ENCODE data around the gene TNFSF12.

Gene TNFSF12

DNA sequence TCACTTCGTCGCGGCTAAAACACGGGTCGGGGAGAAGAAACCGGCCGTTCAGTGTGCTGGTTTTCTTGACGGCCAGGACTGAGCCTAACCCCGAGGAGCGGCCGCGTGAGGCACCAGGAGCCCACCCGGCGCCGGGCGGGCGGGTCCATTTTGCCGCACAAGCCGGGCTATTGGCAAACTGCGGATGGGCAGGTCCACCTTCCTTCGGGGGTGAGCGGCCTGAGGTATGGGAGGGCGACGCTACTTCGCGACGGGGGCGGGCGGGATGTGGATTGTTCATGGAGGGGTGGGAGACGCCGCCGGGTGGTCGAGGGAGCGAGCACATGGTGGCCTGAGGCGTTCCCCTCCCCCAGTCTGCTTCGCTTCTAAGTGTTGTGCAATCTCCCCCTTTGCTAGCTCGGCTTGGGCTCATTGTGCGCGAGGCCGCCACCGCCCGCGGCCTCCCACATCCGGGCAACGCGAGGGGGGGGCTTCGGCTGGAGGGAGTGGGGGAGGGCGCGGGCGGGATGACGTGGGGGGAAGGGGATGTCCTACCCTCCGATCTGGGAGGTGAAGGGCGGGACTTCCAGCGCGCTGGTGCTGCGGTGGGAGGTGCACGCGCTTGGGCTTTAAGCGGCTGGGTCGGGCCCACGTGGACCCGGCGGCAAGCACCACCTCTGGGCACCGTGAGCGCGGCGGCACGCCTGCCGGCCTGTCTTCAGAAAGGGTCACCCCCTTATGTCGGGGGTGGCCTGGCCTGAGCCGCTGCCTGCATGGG is 24.6 kb downstream of the TNFSF12 start:
- Histone ChIP-seq H3K4me3 (ENCODE audit: low read length) (peak overlapping the region; percentile 98), H3K9ac (ENCODE audit: low read depth, low read length) (peak overlapping the region; percentile 99), H3K9me3 (ENCODE audit: insufficient read depth, low read depth, low read length) (no peaks in the 10 kb centered on the region), H3K27ac (ENCODE audit: low read length) (peak overlapping the region; percentile 76), H3K27me3 (ENCODE audit: insufficient read depth, low read length) (no peaks in the 10 kb centered on the region), H3K4me1 (ENCODE audit: insufficient read depth, low read length) (peaks cover 18% of the 10 kb centered on the region), H3K36me3 (ENCODE audit: insufficient read depth, low read depth, low read length) (peaks cover 84% of the 10 kb centered on the region)

DNA sequence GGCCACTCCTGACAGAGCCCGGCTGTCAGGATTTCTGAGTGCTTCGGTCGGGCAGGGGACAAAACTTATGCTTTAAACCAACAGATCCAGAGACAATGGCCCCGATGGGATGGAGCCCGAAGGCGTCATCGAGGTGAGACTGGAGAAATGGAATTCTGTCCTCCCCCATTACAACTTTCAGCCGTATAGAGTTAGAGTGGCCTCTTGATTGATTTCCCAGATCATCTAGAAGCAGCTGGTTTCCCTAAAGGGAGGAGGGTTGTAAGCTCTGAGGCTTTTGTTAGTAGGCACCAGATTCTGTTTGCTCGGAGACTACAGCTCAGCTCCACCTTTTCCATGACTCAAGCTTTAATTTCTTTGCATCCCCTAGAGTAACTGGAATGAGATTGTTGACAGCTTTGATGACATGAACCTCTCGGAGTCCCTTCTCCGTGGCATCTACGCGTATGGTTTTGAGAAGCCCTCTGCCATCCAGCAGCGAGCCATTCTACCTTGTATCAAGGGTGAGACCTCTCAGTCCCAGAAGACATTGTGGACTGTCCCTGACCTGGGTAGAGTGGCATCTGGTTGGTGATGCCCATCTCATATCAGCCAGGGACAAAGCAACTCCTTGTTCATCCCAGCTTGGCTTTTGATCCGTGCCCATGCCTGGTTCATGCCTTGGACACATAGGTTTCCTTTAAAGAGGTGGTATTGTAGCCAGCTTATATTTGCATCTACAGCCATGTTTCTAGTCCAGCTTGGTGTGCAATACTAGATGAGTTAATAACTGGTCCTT is 25.5 kb downstream of the TNFSF12 start:
- H3K36me3 ChIP-seq (ENCODE audit: insufficient read depth, low read depth, low read length) = peaks cover 84% of the 10 kb centered on the region
- no peaks in the 10 kb centered on the region for H3K27me3 ChIP-seq (ENCODE audit: insufficient read depth, low read length)
- H3K4me1 ChIP-seq (ENCODE audit: insufficient read depth, low read length) = peaks cover 18% of the 10 kb centered on the region
- H3K9me3 ChIP-seq (ENCODE audit: insufficient read depth, low read depth, low read length) = no peaks in the 10 kb centered on the region
- H3K9ac ChIP-seq (ENCODE audit: low read depth, low read length) = peak overlapping the region; percentile 99
- peak overlapping the region; percentile 98 for H3K4me3 ChIP-seq (ENCODE audit: low read length)
- H3K27ac ChIP-seq (ENCODE audit: low read length) = peak overlapping the region; percentile 76

DNA sequence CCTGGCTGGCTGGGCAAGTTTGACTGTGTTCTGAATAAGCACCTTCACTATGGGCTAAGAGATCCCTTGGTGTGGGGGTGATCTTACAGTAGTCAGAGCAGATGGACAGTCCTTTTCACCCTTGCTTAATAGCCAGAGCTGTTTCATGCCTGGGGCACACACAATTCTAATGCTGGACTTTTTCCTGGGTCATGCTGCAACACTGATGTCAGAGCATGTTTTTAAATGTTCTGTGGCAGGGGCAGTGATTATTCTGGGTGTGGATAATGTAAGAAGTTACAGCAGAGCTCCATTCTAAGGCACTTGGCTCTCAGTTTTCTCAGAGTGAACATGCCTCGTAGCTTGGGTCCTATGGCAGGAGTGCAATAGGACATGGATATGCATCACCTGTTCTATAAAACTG is 26.6 kb downstream of the TNFSF12 start:
- Histone ChIP-seq H3K27me3 (ENCODE audit: insufficient read depth, low read length) (no peaks in the 10 kb centered on the region), H3K9ac (ENCODE audit: low read depth, low read length) (peak overlapping the region; percentile 99; the same call in 1 of the 2 replicates), H3K4me1 (ENCODE audit: insufficient read depth, low read length) (peaks cover 18% of the 10 kb centered on the region), H3K4me3 (ENCODE audit: low read length) (peak overlapping the region; percentile 98), H3K27ac (ENCODE audit: low read length) (no peak overlapping the region), H3K36me3 (ENCODE audit: insufficient read depth, low read depth, low read length) (peaks cover 78% of the 10 kb centered on the region), H3K9me3 (ENCODE audit: insufficient read depth, low read depth, low read length) (no peaks in the 10 kb centered on the region)

DNA sequence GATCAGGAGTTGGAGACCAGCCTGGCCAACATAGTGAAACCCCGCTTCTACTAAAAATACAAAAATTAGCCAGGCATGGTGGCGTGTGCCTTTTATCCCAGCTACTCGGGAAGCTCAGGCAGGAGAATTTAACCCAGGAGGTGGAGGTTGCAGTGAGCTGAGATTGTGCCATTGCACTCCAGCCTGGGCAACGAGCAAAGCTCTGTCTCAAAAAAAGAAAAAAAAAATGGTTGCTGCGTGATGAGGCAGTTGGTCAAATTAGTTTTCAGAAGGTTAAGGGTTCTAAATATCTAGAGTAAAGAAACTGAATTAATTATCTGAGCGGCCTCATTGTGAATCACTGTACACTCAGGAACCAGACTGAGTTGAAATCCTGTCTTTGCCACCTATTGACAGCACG is 27.1 kb downstream of the TNFSF12 start:
- Histone ChIP-seq H3K36me3 (ENCODE audit: insufficient read depth, low read depth, low read length) (peaks cover 73% of the 10 kb centered on the region), H3K4me3 (ENCODE audit: low read length) (no peak overlapping the region), H3K4me1 (ENCODE audit: insufficient read depth, low read length) (peaks cover 18% of the 10 kb centered on the region)

DNA sequence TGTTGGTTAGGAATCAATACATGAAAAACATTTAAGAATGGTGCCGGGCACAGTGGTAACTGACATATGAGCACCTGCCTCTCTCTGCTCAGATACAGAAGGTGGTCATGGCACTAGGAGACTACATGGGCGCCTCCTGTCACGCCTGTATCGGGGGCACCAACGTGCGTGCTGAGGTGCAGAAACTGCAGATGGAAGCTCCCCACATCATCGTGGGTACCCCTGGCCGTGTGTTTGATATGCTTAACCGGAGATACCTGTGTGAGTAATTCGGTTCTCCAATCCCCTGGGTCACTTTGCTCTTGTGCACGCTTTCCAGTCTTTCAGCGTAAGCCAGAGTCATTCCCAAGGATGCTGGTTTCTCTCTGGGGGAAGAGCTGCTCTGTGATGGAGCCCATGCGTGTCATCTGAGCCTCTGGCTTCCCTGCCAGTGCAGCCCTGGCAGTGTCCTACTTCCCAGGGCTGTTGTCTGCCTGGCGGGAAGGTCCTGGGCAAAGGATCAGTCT is 27.6 kb downstream of the TNFSF12 start:
- H3K4me1 ChIP-seq (ENCODE audit: insufficient read depth, low read length) = peaks cover 13% of the 10 kb centered on the region
- H3K9ac ChIP-seq (ENCODE audit: low read depth, low read length) = no peak overlapping the region
- no peak overlapping the region for H3K4me3 ChIP-seq (ENCODE audit: low read length)
- no peaks in the 10 kb centered on the region for H3K27me3 ChIP-seq (ENCODE audit: insufficient read depth, low read length)
- H3K36me3 ChIP-seq (ENCODE audit: insufficient read depth, low read depth, low read length) = peaks cover 68% of the 10 kb centered on the region
- H3K27ac ChIP-seq (ENCODE audit: low read length) = no peak overlapping the region
- no peaks in the 10 kb centered on the region for H3K9me3 ChIP-seq (ENCODE audit: insufficient read depth, low read depth, low read length)

More for the DNA sequence above, 27.1 kb downstream of the TNFSF12 start:
- no peak overlapping the region for H3K27ac ChIP-seq (ENCODE audit: low read length)
- H3K9me3 ChIP-seq (ENCODE audit: insufficient read depth, low read depth, low read length) = no peaks in the 10 kb centered on the region
- H3K27me3 ChIP-seq (ENCODE audit: insufficient read depth, low read length) = no peaks in the 10 kb centered on the region
- H3K9ac ChIP-seq (ENCODE audit: low read depth, low read length) = 0 out of 2 replicates have a peak overlapping the region, but pooled peaks have one; percentile 99

DNA sequence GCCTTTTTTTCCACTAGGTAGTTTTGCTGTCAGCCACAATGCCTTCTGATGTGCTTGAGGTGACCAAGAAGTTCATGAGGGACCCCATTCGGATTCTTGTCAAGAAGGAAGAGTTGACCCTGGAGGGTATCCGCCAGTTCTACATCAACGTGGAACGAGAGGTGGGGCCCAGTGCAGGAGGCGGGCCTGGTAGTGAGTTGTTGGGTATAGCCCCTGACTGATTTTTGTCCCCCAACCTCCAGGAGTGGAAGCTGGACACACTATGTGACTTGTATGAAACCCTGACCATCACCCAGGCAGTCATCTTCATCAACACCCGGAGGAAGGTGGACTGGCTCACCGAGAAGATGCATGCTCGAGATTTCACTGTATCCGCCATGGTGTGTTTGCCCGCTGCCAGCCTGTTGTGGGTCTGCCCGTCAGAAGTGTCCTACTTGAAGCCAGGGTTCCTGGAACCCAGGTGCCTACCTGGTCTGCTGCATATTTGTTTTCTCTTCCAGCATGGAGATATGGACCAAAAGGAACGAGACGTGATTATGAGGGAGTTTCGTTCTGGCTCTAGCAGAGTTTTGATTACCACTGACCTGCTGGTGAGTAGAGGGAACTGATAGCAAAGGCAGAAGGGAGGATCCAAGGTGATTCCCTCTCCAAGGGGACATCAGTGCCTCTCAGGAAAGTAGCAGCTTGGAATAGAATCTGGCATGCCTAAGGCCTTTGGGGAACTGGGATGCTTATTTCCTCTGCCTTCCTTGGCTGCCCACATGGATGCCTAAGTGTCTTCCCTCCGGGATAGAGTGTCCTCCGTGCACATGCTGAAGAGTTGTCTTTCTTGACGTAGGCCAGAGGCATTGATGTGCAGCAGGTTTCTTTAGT is 28.7 kb downstream of the TNFSF12 start:
- Histone ChIP-seq H3K27ac (ENCODE audit: low read length) (no peak overlapping the region), H3K4me3 (ENCODE audit: low read length) (no peak overlapping the region), H3K4me1 (ENCODE audit: insufficient read depth, low read length) (peaks cover 17% of the 10 kb centered on the region), H3K9me3 (ENCODE audit: insufficient read depth, low read depth, low read length) (no peaks in the 10 kb centered on the region), H3K9ac (ENCODE audit: low read depth, low read length) (no peak overlapping the region), H3K36me3 (ENCODE audit: insufficient read depth, low read depth, low read length) (peaks cover 70% of the 10 kb centered on the region), H3K27me3 (ENCODE audit: insufficient read depth, low read length) (no peaks in the 10 kb centered on the region)

DNA sequence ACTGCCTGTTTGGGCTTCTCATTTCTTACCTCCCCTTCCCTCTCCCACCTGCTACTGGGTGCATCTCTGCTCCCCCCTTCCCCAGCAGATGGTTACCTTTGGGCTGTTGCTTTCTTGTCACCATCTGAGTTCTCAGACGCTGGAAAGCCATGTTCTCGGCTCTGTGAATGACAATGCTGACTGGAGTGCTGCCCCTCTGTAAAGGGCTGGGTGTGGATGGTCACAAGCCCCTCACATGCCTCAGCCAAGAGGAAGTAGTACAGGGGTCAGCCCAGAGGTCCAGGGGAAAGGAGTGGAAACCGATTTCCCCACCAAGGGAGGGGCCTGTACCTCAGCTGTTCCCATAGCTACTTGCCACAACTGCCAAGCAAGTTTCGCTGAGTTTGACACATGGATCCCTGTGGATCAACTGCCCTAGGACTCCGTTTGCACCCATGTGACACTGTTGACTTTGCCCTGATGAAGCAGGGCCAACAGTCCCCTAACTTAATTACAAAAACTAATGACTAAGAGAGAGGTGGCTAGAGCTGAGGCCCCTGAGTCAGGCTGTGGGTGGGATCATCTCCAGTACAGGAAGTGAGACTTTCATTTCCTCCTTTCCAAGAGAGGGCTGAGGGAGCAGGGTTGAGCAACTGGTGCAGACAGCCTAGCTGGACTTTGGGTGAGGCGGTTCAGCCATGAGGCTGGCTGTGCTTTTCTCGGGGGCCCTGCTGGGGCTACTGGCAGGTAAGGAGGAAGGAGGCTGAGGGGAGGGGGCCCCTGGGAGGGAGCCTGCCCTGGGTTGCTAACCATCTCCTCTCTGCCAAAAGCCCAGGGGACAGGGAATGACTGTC is 30.4 kb downstream of the TNFSF12 start, which contains the start of gene CD68:
Gene CD68 (plus strand): TSS at position 638 of the 833 bp plus-strand sequence. CDS start 40 bp downstream, at position 678.
- Histone ChIP-seq H3K27ac (ENCODE audit: low read length) (no peak within 1 kb of the TSS), H3K4me3 (ENCODE audit: low read length) (no peak within 1 kb of the TSS), H3K36me3 (ENCODE audit: insufficient read depth, low read depth, low read length) (peaks cover 57% of the 10 kb centered on the region), H3K4me1 (ENCODE audit: insufficient read depth, low read length) (peaks cover 24% of the 10 kb centered on the region), H3K27me3 (ENCODE audit: insufficient read depth, low read length) (no peaks in the 10 kb centered on the region), H3K9me3 (ENCODE audit: insufficient read depth, low read depth, low read length) (no peaks in the 10 kb centered on the region), H3K9ac (ENCODE audit: low read depth, low read length) (no peak within 1 kb of the TSS)

- Histone ChIP-seq H3K4me1 (ENCODE audit: insufficient read depth, low read length) (peaks cover 19% of the 10 kb centered on the region), H3K36me3 (ENCODE audit: insufficient read depth, low read depth, low read length) (peaks cover 49% of the 10 kb centered on the region)
Observed at GRCh38 chr17:7579834-7580603, 31.2 kb downstream of the TNFSF12 start.

DNA sequence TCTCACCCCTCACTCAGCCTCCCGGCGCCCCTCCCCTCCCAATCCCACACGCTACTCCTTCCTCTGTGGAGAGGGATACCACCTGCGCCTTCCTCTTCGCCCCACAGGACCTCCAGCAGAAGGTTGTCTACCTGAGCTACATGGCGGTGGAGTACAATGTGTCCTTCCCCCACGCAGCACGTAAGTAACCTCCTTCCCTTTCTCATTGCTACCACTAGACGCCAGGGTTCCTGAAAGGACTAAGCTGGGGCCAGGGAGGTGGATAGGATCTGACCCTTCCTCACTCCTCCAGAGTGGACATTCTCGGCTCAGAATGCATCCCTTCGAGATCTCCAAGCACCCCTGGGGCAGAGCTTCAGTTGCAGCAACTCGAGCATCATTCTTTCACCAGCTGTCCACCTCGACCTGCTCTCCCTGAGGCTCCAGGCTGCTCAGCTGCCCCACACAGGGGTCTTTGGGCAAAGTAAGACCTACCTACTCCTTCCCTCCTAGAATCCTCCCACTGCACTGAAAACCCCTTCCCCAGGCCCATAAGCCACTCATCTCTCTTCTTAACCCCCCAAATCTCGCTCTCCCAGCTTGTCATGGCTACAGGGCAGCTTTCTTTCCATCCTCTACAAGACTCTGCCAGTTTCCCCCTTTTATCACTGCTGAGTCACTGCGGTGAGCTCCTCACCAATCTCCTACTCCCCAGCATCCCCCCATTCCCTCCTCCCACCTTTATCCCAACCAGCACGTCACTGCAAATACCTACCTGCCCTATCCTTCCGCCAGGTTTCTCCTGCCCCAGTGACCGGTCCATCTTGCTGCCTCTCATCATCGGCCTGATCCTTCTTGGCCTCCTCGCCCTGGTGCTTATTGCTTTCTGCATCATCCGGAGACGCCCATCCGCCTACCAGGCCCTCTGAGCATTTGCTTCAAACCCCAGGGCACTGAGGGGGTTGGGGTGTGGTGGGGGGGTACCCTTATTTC is 32.0 kb downstream of the TNFSF12 start:
- Histone ChIP-seq H3K4me1 (ENCODE audit: insufficient read depth, low read length) (peaks cover 14% of the 10 kb centered on the region; the same call in 1 of the 2 replicates), H3K27me3 (ENCODE audit: insufficient read depth, low read length) (no peaks in the 10 kb centered on the region), H3K36me3 (ENCODE audit: insufficient read depth, low read depth, low read length) (peaks cover 45% of the 10 kb centered on the region), H3K27ac (ENCODE audit: low read length) (no peak overlapping the region), H3K9me3 (ENCODE audit: insufficient read depth, low read depth, low read length) (no peaks in the 10 kb centered on the region), H3K4me3 (ENCODE audit: low read length) (no peak overlapping the region), H3K9ac (ENCODE audit: low read depth, low read length) (no peak overlapping the region)

More at GRCh38 chr17:7579834-7580603, 31.2 kb downstream of the TNFSF12 start:
- H3K27me3 ChIP-seq (ENCODE audit: insufficient read depth, low read length) = no peaks in the 10 kb centered on the region
- no peak overlapping the region for H3K27ac ChIP-seq (ENCODE audit: low read length)
- H3K9me3 ChIP-seq (ENCODE audit: insufficient read depth, low read depth, low read length) = no peaks in the 10 kb centered on the region
- H3K4me3 ChIP-seq (ENCODE audit: low read length) = no peak overlapping the region
- no peak overlapping the region for H3K9ac ChIP-seq (ENCODE audit: low read depth, low read length)
